Fibroblast of mammary gland (primary cell): ENCODE results near the gene LRTM1.

Source experiments
- DNase-seq: peaks from one replicate; pipeline ENCODE4 v3.0.0-alpha.2; 2010; ENCODE audit warnings: low read depth
- H3K4me3 ChIP-seq: 2 replicates; pipeline ENCODE4 v1.5.1; 2011; ENCODE audit warnings: low read depth, mild to moderate bottlenecking, low read length, moderate library complexity; ENCODE audit not compliant: control insufficient read depth
- TF ChIP-seq, protein P1 (sequence below): conservative IDR thresholded peaks from 2 replicates; pipeline ENCODE4 v1.5.1; 2011; ENCODE audit warnings: low read depth, low read length, inconsistent platforms; ENCODE audit not compliant: control insufficient read depth, insufficient read depth

Gene LRTM1

DNA sequence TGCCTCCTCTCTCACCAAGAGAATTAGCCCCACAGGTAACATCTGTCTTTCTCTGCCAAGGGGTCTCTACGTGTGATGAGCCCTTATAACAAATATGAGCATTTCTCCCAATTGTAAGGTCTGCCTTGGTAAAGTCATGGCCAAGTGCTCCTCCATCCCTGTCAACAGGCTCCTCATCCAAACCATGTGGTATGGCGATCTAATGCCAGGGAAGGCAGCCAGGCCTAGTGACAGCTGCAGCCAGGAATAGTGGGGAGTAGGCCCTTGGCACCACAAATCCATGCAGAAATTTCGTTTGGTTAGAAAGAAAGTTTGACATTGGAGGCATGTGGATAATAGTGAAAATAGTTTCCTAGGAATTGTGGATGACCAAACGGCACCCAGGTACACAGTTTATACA is 4.7 kb upstream of the LRTM1 start:
- no peak overlapping the region for H3K4me3 ChIP-seq
- TF ChIP-seq, protein P1, sequence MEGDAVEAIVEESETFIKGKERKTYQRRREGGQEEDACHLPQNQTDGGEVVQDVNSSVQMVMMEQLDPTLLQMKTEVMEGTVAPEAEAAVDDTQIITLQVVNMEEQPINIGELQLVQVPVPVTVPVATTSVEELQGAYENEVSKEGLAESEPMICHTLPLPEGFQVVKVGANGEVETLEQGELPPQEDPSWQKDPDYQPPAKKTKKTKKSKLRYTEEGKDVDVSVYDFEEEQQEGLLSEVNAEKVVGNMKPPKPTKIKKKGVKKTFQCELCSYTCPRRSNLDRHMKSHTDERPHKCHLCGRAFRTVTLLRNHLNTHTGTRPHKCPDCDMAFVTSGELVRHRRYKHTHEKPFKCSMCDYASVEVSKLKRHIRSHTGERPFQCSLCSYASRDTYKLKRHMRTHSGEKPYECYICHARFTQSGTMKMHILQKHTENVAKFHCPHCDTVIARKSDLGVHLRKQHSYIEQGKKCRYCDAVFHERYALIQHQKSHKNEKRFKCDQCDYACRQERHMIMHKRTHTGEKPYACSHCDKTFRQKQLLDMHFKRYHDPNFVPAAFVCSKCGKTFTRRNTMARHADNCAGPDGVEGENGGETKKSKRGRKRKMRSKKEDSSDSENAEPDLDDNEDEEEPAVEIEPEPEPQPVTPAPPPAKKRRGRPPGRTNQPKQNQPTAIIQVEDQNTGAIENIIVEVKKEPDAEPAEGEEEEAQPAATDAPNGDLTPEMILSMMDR = no peak
- no peak for DNase-seq

DNA sequence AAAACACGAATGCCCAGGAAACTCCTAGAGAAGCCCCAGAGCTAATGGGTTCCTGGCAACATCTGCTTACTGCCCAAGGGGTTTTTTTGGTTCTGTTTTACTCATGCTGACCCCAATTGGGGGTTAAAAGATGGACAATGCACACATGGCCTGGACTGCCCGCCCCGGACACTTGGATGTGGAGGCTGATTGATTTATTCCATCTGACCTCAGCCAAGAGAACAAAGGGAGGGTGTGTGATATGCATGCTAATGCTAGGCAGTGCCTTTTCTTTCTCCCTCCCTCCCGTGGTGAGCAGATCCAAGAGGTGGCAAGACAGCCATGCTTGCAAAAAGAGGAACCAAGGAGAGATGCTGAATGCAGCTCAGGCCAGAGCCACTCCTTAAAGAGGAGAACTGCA is 3.3 kb upstream of the LRTM1 start:
- TF ChIP-seq, protein P1 = no peak
- no peak for DNase-seq
- H3K4me3 ChIP-seq = no peak overlapping the region

DNA sequence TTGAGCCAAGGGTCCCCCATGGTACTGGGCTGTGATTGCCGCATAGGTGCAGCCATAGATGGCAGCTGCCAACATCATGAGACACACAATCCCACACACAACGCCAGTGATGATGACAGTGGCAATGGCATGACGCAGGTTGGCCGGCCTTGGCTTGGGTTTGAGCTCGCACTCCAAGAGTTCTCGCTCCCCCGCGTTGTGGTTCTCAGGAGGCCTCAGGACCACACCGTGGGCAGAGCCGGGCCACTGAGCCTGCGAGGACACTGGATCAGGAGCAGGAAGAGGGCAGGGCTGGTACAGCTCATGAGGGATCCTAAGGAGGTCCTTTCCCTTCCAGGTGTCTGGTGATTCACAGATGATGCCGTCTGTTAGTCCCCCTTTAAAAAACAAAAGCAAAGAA is 9.3 kb downstream of the LRTM1 start:
- no peak overlapping the region for H3K4me3 ChIP-seq
- DNase-seq = no peak
- TF ChIP-seq, protein P1 = no peak

DNA sequence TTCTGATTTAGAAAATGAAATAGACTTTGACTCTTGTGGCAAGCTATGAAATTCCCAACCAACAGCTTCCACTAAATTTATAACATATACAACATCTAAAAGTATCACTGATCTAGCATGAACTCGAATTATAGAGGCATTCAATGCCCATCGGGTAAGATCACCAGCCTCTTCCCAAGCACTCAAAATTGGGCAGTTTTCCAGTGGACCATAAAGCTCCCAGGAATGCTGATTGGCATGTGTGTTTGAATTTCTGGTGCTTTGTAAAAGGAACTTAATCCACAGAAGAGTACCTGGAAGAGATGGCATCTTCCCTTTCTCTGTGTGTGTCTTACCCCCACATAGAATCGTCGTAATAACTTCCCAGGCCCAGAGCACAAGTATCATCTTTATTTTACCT is 10.0 kb downstream of the LRTM1 start:
- DNase-seq = no peak
- TF ChIP-seq, protein P1 = no peak

DNA sequence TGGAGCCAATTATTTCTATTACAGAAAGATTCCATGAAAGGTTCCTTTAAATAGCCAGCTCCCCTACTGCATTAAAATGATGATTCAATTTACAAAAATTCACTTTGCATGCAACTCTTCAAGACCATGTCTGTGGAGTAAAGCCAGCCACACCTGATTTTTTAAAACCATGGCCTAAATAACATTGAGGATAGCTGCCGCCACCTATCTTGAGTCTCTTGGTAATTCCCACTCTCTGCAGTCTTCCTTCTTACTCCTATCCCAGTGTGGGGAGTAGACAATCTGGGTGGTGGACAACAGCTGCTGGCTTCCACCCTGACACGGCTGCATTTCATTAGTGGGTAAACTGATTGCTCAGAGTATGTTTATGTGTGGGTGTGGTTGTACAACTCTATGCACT is 10.7 kb downstream of the LRTM1 start:
- TF ChIP-seq, protein P1 = no peak
- H3K4me3 ChIP-seq = no peak overlapping the region
- DNase-seq = peak; percentile 50

More for the DNA sequence above, 10.0 kb downstream of the LRTM1 start:
- no peak overlapping the region for H3K4me3 ChIP-seq

DNA sequence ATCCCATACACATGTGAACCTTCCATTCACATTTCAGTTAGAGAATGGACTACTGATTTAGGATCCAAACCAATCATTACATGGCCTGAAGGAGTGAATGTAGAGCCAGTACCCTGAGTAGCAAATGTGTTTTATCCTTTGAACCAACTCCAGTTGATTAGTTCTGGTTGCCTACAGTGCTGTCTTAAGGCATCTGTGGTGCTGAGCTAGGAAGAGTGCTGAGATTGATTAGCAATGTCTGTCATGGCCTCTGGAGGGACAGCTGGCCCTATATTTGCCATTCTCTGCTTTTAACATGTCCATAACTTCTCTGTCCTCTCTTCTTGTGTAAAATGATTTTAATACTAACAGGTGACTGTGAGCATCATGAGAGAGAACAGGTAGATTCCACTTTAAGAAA is 11.1 kb downstream of the LRTM1 start:
- H3K4me3 ChIP-seq = no peak overlapping the region
- TF ChIP-seq, protein P1 = no peak
- peak; percentile 26 for DNase-seq

DNA sequence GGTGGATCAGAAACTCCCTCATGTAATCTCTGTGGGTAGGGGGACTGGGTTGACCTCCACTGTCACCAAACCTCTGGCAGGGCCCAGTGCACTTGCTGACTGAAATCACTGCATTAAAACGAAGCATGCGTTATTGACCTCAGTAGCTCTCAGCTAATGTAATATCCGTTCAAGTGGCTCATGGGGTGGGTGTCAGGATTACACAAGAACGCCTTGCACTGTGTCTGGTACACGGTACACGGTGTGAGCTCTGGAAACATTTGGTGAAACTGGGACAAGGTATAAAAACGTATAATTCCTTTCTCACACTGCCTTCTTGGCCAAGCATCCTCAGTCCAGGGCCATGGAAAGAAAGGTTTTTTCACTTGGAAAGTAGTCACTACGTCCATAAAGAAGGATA is 11.9 kb downstream of the LRTM1 start:
- TF ChIP-seq, protein P1 = no peak
- DNase-seq = no peak
- H3K4me3 ChIP-seq = no peak overlapping the region
